Amniotic stem cell (primary cell): ENCODE results near the gene ZNF536.

Experiments used
- DNase-seq: peaks from one replicate; lab custom pipeline; 2025; lab: John Stamatoyannopoulos, UW

The ZNF536 gene

DNA sequence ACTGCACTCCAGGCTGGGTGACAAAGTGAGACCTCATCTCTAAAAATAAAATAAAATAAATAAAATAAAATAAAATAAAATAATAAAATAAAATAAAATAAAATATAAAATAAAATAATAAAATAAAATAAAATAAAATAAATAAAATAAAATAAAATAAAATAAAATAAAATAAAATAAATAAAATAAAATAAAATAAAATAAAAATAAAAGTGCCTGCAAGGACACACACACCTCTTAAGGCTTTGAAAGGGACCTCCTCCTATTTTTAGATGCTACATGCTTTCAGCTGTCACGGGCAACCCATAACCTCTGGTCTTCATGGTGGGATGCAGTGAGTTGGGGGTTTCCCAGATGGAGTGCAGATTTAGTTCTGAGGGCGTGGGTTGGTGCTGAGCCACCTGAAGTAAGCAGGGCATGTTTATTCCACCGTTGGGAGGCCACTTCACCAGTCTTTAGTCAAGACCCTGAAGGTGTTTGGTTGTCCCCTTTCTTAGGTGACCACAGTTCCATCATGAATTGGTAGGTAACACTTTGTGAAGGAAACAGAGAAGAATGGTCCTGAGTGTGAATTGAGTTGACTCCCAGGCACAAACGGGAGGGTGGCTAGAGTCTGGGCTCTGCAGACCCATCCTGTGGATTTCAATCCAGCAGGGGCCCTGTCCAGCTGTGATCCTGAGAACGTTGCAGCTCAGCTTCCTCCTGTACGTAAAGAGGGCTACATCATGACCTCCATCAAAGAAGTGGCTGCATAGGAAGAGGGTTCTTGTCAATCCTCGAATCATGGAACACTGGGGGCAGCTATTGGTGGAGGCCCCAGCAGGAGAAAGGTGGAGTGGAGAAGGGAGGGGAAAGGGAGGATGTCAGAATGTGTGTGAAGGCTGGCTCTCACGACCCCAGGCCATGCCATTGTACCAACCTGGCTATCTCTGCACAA lies 234.2 kb downstream of the ZNF536 start:
- DNase-seq, result no peak
